Thymus (tissue), 11 donors: ENCODE measurements around the gene EPB41L4A. TPM values are rescaled to one million over a fixed set of nuclear protein-coding genes. Genes with fewer than 3 reads are reported as not detected.

Experiments used
- DNase-seq, 9 donors: peaks; one replicate each; pipeline ENCODE4 v3.0.0-alpha.2; 2013; ENCODE audit warnings: low spot score in 9 of 9, low read depth in 6 of 9, missing footprints in 1 of 9
- H3K27ac ChIP-seq, 2 donors: one replicate each; pipeline ENCODE4 v1.5.1; 2013; ENCODE audit warnings: control low read depth in 1 of 2, low read depth in 1 of 2, low read length in 1 of 2, mild to moderate bottlenecking in 1 of 2, moderate library complexity in 1 of 2
- H3K27me3 ChIP-seq, 2 donors: one replicate each; pipeline ENCODE4 v1.5.1; 2013; ENCODE audit warnings: low read length in 1 of 2; ENCODE audit not compliant: control insufficient read depth in 2 of 2, insufficient read depth in 1 of 2
- H3K36me3 ChIP-seq, 2 donors: one replicate each; pipeline ENCODE4 v1.5.1; 2013; ENCODE audit warnings: low read length in 1 of 2, mild to moderate bottlenecking in 1 of 2, moderate library complexity in 1 of 2; ENCODE audit not compliant: control insufficient read depth in 2 of 2, insufficient read depth in 2 of 2
- H3K4me1 ChIP-seq, 2 donors: one replicate each; pipeline ENCODE4 v1.5.1; 2013; ENCODE audit warnings: low read length in 2 of 2; ENCODE audit not compliant: control insufficient read depth in 2 of 2, insufficient read depth in 2 of 2
- H3K4me3 ChIP-seq, 2 donors: one replicate each; pipeline ENCODE4 v1.5.1; 2013; ENCODE audit warnings: low read length in 2 of 2, control low read depth in 1 of 2, mild to moderate bottlenecking in 1 of 2
- H3K9me3 ChIP-seq, 2 donors: one replicate each; pipeline ENCODE4 v1.5.1; 2013; ENCODE audit warnings: low read length in 1 of 2, mild to moderate bottlenecking in 1 of 2; ENCODE audit not compliant: control insufficient read depth in 2 of 2, insufficient read depth in 1 of 2
- WGBS: extraction: QIAGEN DNeasy Blood & Tissue Kit; methylation state at CpG from one replicate; pipeline ENCODE4 v1.1.7; 2013; 5-methylcytosine and 5-hydroxymethylcytosine counted together
- polyA plus RNA-seq: library from polyadenylated mRNA; stranded (reverse); fragments of 200-250 nt; gene quantifications from one replicate; pipeline ENCODE4 v1.2.3, GENCODE V29; 2013
- total RNA-seq: library from RNA; stranded (reverse); fragments of 120-200 nt; gene quantifications from one replicate; pipeline ENCODE4 v1.2.4, GENCODE V29; 2013
- donor health status: healthy.

EPB41L4A gene
- total and polyA plus RNA-seq, 2 donors, result 4.8 to 5.2 TPM

GRCh38 chr5:112351225-112351624, 67.9 kb downstream of the EPB41L4A start:
- H3K4me1 ChIP-seq, result no peaks in the 10 kb centered on the region
- H3K4me3 ChIP-seq, result no peak overlapping the region
- no peaks in the 10 kb centered on the region for H3K9me3 ChIP-seq
- no peaks in the 10 kb centered on the region for H3K27me3 ChIP-seq
- no peak for DNase-seq
- 79% methylated on average over 3 of the region's 3 CpGs for WGBS
- H3K36me3 ChIP-seq, result no peaks in the 10 kb centered on the region
- no peak overlapping the region for H3K27ac ChIP-seq

GRCh38 chr5:112350626-112351025, 68.5 kb downstream of the EPB41L4A start:
- DNase-seq, result no peak
- WGBS, result 97% methylated on average over 2 of the region's 2 CpGs

GRCh38 chr5:112349371-112349770, 69.7 kb downstream of the EPB41L4A start:
- Histone ChIP-seq H3K4me3 (no peak overlapping the region), H3K4me1 (no peaks in the 10 kb centered on the region), H3K9me3 (no peaks in the 10 kb centered on the region), H3K36me3 (no peaks in the 10 kb centered on the region), H3K27me3 (no peaks in the 10 kb centered on the region), H3K27ac (no peak overlapping the region)
- DNase-seq, result no peak
- 89% methylated on average over 3 of the region's 3 CpGs for WGBS

More at GRCh38 chr5:112350626-112351025, 68.5 kb downstream of the EPB41L4A start:
- no peaks in the 10 kb centered on the region for H3K27me3 ChIP-seq
- H3K4me1 ChIP-seq, result no peaks in the 10 kb centered on the region
- no peaks in the 10 kb centered on the region for H3K36me3 ChIP-seq
- H3K9me3 ChIP-seq, result no peaks in the 10 kb centered on the region
- H3K4me3 ChIP-seq, result no peak overlapping the region
- H3K27ac ChIP-seq, result no peak overlapping the region

GRCh38 chr5:112348915-112349314, 70.2 kb downstream of the EPB41L4A start:
- H3K27me3 ChIP-seq, result no peaks in the 10 kb centered on the region
- DNase-seq, result no peak
- no peaks in the 10 kb centered on the region for H3K9me3 ChIP-seq
- H3K4me1 ChIP-seq, result no peaks in the 10 kb centered on the region
- H3K36me3 ChIP-seq, result no peaks in the 10 kb centered on the region
- WGBS, result 98% methylated on average over 2 of the region's 2 CpGs
- H3K4me3 ChIP-seq, result no peak overlapping the region
- no peak overlapping the region for H3K27ac ChIP-seq

DNA sequence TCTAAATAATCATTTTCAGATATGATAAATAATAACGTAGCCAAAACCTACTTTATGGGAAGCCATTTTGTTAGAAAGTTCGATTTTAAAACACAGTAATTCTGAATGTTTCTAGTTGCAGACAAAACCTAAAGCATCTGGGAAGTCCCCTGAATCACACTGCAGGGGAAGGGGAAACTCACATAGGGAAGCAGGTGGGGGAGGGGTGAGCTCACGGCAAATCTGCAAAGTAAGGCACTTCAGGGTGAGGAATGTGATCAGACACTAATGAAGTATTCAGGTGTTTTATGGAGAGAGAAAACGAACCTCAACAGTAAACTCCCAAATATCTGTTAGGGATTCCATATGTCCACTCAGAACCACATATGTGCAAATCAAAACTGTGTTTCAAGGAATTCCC, 70.7 kb downstream of the EPB41L4A start:
- H3K9me3 ChIP-seq, result no peaks in the 10 kb centered on the region
- 57% methylated on average over 4 of the region's 4 CpGs for WGBS
- H3K36me3 ChIP-seq, result no peaks in the 10 kb centered on the region
- H3K4me3 ChIP-seq, result no peak overlapping the region
- H3K4me1 ChIP-seq, result no peaks in the 10 kb centered on the region
- no peak for DNase-seq
- no peaks in the 10 kb centered on the region for H3K27me3 ChIP-seq
- H3K27ac ChIP-seq, result no peak overlapping the region

DNA sequence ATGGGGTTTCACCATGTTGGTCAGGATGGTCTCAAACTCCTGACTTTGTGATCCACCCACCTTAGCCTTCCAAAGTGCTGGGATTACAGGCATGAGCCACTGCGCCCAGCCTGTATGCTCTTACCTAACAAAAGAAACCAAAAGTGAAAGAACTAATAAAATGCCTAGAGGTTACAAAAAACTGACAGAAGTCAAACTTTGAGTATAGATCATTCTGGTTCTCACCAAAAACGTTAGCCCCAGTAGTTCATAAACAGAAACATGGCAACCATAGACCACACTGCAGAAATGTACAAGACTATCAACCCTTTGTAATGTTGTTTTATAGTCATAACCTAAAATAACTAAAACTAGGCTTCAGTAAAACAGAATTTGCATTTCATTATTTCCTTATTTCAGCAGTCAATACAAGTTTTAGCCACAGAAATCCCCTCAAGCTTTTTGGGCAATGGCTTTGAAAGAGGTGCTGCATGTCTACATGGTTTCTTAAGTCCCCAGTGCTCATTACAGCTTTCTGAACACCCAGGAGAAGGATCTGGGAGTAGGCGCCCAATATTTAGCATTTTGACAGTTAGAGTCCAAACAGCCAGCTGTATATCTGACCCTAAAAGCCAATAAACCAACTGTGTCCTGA, 72.5 kb downstream of the EPB41L4A start:
- Histone ChIP-seq H3K4me3 (no peak overlapping the region), H3K9me3 (no peaks in the 10 kb centered on the region), H3K36me3 (no peaks in the 10 kb centered on the region), H3K4me1 (no peaks in the 10 kb centered on the region), H3K27me3 (no peaks in the 10 kb centered on the region), H3K27ac (no peak overlapping the region)
- DNase-seq, result no peak
- WGBS, result 73% methylated on average over 3 of the region's 3 CpGs

- no peak for DNase-seq
- Histone ChIP-seq H3K4me1 (no peaks in the 10 kb centered on the region), H3K9me3 (no peaks in the 10 kb centered on the region), H3K36me3 (no peaks in the 10 kb centered on the region), H3K27ac (no peak overlapping the region), H3K4me3 (no peak overlapping the region), H3K27me3 (no peaks in the 10 kb centered on the region)
- WGBS, result 94% methylated on average over 3 of the region's 3 CpGs
These were observed 74.5 kb downstream of the EPB41L4A start for GRCh38 chr5:112344540-112344939.

DNA sequence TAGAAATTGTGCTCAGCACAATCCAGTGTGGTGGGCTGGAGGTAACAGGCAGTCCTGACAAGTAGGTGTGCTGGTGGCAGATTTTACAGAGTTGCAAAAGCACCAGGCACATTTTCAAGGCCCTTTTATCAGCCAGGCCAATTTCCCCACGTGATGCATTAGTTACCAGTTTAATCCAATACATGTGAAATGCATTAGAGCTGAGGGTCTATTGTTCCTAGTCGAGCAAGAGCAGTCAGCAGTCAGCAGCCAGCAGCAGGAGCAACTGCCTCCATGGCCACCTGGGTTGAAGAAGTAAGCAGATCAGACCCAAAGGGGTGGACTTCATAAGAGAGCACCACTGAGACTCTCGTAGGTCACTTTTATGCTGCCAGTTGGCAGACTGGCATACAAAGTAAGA, 76.7 kb downstream of the EPB41L4A start:
- 56% methylated on average over 3 of the region's 3 CpGs for WGBS
- Histone ChIP-seq H3K4me1 (no peaks in the 10 kb centered on the region), H3K27me3 (no peaks in the 10 kb centered on the region), H3K27ac (no peak overlapping the region), H3K9me3 (no peaks in the 10 kb centered on the region), H3K4me3 (no peak overlapping the region), H3K36me3 (no peaks in the 10 kb centered on the region)
- DNase-seq, result no peak

DNA sequence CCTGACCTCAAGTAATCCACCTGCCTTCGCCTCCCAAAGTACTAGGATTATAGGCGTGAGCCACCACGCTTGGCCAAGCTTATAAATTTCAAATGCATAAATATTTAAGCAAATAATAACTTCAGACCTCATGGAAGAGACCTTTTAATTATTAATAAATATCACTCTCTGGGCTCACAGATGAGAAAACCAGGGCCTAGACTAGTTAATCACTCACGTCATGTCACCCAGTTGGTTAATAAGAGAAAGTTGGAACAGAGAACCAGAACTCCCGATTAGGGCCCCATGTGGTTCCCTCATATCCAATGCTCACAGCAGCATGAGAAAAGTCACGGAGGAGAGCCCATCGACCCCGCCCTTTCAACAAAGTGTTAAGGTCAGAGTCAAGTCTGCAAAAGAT, 79.3 kb downstream of the EPB41L4A start:
- Histone ChIP-seq H3K27ac (no peak overlapping the region), H3K9me3 (no peaks in the 10 kb centered on the region), H3K27me3 (no peaks in the 10 kb centered on the region), H3K4me1 (no peaks in the 10 kb centered on the region), H3K36me3 (no peaks in the 10 kb centered on the region), H3K4me3 (no peak overlapping the region)
- no peak for DNase-seq
- WGBS, result 93% methylated on average over 8 of the region's 8 CpGs
